ENCODE measurements around the gene SYMPK.
A peak's percentile ranks its signal among the peaks of the same experiment; 100 is the strongest.

The SYMPK gene

GRCh38 chr19:45781214-45782161 is 81.5 kb downstream of the SYMPK start:
- no peak for DNase-seq (ENCODE audit: low read depth)

GRCh38 chr19:45780448-45781213 is 82.3 kb downstream of the SYMPK start:
- no peak for DNase-seq (ENCODE audit: low read depth)

GRCh38 chr19:45780146-45780447 is 82.8 kb downstream of the SYMPK start:
- DNase-seq (ENCODE audit: low read depth), result no peak

- peak; percentile 83 for DNase-seq (ENCODE audit: low read depth)
These were observed 83.5 kb downstream of the SYMPK start for GRCh38 chr19:45779231-45780145.

GRCh38 chr19:45778010-45778661 is 84.8 kb downstream of the SYMPK start:
- no peak for DNase-seq (ENCODE audit: low read depth)

- no peak for DNase-seq (ENCODE audit: low read depth)
These were observed 85.5 kb downstream of the SYMPK start for GRCh38 chr19:45777395-45777961.

- DNase-seq (ENCODE audit: low read depth), result no peak
These were observed 88.2 kb downstream of the SYMPK start for GRCh38 chr19:45774765-45775164.

- no peak for DNase-seq (ENCODE audit: low read depth)
These were observed 89.6 kb downstream of the SYMPK start for GRCh38 chr19:45773384-45773783.

- no peak for DNase-seq (ENCODE audit: low read depth)
These were observed 90.0 kb downstream of the SYMPK start for GRCh38 chr19:45772912-45773311.

GRCh38 chr19:45772130-45772840 is 90.7 kb downstream of the SYMPK start:
- DNase-seq (ENCODE audit: low read depth), result no peak

GRCh38 chr19:45771311-45771933 is 91.5 kb downstream of the SYMPK start:
- no peak for DNase-seq (ENCODE audit: low read depth)

GRCh38 chr19:45770192-45771101 is 92.5 kb downstream of the SYMPK start:
- peak; percentile 84 for DNase-seq (ENCODE audit: low read depth)

- DNase-seq (ENCODE audit: low read depth), result peak; percentile 21
These were observed 93.1 kb downstream of the SYMPK start for GRCh38 chr19:45769821-45770191.

GRCh38 chr19:45768984-45769782 is 93.8 kb downstream of the SYMPK start, which contains the start of gene SIX5:
SIX5 (minus strand) TSS chr19:45769252; CDS start chr19:45768844, 408 bp downstream.
- DNase-seq (ENCODE audit: low read depth), result peak; percentile 89

- DNase-seq (ENCODE audit: low read depth), result no peak
These were observed 94.3 kb downstream of the SYMPK start for GRCh38 chr19:45768655-45768983.

- DNase-seq (ENCODE audit: low read depth), result no peak
These were observed 94.9 kb downstream of the SYMPK start for GRCh38 chr19:45767881-45768654.

- no peak for DNase-seq (ENCODE audit: low read depth)
These were observed 95.5 kb downstream of the SYMPK start for GRCh38 chr19:45767410-45767880.

Data from activated T-cell treated with anti-CD3 and anti-CD28 coated beads for 24 hours (primary cell).